HG03521 (cell line): ENCODE data around the gene LRPAP1.

Experiments
- ATAC-seq: cut with Tn5 transposase; IDR thresholded peaks from one replicate; pipeline ENCODE4 v1.9.1; 2021; ENCODE audit warnings: mild to moderate bottlenecking, moderate library complexity; ENCODE audit not compliant: unreplicated experiment

LRPAP1 gene

GRCh38 chr4:3475041-3475712 is 57.0 kb downstream of the LRPAP1 start:
- no peak for ATAC-seq

DNA sequence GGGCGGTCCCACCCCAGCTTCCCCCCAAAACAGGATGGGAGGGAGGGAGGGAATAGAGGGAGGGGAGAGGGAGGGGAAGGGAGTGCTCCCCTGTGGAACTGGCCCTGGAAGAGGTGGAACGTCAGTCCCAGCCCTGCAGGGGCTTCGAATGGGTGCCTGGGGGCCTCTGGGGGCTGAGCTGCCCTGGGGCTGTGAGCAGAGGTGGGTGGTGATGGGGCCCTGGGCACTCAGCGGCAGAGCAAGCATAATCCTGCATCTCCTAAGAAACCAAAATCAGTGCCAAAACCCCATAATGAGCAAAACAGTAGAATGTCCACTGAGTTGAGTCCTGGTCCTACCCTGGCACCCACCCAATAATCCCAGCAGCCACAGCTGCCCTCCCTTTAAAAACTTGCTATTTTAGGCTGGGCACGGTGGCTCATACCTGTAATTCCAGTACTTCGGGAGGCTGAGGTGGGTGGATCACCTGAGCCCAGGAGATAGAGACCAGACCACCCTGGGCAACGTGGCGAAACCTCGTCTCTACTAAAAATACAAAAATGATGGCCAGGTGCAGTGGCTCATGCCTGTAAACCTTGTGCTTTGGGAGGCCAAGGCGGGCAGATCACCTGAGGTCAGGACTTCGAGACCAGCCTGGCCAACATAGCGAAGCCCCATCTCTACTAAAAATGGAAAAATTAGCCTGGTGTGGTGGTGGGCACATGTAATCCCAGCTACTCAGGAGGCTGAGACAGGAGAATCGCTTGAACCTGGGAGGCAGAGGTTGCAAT is 58.0 kb downstream of the LRPAP1 start:
- no peak for ATAC-seq

GRCh38 chr4:3473181-3473950 is 58.9 kb downstream of the LRPAP1 start:
- no peak for ATAC-seq

- ATAC-seq = no peak
Observed at GRCh38 chr4:3472411-3473141, 59.6 kb downstream of the LRPAP1 start.

- no peak for ATAC-seq
Observed at GRCh38 chr4:3471886-3472285, 60.3 kb downstream of the LRPAP1 start.

DNA sequence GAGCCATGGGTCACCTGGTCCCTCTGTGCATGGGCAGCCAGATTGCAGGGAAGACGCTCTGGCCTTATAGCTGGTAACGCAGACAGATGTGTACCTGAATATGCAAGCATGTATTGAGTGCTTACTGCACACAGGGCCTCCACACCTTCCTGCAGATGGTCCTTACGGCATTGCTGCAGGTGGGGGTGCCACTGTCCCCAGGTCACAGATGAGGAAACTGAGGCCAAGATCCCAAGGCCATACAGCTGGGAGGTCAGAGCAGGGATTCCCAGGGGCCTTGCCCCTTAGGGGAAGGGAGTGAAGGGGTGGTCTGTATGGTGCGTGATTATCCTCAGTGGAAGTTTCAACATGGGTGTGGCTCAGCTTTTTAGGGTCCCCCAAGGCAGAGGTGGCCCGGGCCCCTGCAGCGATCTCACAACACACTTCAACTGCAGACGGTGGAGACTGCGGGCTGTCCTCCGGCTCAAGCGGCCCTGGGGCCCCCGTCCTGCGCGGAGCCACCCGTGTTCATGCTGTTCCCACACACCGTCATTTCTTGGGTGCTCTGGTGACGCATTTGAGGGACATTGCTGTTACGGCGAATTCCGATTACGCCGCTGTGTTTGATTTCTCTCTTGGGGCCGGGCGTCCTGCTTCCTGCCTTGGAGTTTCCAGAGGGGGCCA is 61.0 kb downstream of the LRPAP1 start:
- no peak for ATAC-seq

DNA sequence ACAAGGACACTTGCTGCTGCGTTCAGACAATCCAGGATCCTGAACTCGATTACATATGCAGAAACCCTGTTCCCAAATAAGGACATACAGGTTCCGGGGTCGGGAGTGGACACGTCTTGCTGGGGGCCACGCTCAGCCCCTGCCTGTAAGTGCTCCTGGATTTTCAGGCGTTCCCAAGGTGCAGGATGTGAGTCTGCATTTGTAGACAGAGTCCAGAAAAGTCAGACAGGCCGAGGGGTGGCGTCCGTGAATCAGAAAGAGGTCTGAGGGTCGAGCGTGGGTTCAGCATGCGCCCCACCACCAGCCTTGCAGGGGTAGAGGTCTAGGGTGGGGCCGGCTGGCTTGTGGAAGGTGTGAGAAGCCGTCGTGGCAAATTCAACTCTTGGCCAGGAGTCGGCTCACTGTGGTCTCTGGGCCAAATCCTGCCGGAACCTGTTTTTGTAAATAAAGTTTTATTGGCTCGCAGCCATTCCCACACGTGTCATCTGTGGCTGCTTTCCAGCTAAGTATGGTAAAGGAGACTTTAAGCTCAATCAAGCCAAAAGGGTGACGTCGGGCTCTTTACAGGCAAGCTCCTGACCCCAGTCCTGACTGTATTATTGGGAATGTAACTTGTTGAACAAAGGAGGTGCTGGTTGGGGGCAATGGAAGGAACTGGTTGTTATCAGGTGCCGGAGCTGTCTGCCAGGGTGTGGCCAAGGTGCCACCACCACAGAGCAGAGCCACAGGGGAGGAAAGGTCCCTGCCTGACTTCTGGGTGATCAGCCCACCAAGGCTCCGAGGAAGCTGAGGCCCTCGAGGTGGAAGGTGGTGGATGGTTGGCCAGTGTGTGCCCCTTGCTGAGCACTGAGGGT is 61.8 kb downstream of the LRPAP1 start:
- ATAC-seq = no peak

DNA sequence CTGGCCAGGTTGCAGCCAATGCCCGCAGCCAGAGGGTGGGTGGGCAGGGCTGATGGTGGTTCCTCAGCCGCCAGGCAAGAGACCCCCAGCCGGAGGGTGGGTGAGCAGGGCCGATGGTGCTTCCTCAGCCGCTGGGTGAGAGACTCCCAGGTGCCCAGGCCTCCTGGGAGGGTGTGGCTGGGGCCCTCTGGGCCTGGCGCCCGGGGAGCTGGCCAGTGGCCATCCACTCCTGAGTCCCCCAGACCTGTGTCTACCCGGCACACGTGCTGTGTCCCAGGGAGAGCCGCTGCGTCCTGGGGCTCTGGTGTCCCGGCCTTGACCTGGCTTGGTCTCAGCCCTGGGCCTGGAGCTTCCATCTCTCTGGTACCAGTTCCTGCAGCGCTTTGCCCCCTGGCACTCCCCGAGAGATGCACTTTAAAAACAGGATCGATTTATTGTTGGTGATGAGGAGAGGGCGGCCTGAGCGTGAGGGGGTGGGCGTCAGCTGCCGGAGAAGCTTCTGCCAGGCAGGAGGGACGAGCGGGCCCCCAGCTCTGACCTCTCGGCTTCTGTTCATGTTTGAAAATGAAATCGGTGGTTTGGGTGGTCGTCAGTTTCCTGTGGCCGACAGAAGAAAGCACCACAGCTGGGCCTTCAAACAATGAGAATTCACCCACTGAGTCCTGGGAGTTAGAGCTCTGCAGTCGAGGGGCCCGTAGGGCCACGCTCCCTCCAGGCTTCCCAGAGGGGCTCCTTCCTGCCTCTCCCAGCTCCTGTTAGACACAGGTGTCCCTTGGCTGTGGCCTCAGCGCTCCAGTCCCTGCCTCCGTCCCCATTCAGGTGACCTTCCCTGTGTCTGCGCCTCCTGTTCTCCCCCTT is 62.6 kb downstream of the LRPAP1 start:
- no peak for ATAC-seq

GRCh38 chr4:3468804-3469203 is 63.4 kb downstream of the LRPAP1 start:
- no peak for ATAC-seq

GRCh38 chr4:3468154-3468553 is 64.1 kb downstream of the LRPAP1 start:
- no peak for ATAC-seq

DNA sequence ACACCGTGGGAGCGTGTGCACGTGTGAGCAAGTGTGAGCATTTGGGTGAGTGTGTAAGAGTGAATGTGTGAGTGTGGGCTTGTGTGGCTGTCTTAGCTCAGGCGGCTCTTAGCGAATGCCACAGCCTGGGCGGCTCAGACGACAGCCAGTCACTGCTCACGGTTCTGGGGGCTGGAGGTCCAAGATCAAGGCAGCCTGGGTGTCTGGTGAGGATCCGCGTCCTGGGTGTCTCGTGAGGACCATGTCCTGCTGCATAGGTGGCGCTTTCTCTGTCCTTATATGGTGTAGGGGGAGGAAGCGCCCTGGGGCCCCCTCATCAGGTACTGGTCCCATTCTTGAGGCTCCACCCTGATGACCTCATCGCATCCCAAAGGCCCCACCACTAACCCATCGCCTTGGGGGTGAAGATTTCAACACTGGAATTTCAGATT is 64.6 kb downstream of the LRPAP1 start:
- ATAC-seq = no peak

DNA sequence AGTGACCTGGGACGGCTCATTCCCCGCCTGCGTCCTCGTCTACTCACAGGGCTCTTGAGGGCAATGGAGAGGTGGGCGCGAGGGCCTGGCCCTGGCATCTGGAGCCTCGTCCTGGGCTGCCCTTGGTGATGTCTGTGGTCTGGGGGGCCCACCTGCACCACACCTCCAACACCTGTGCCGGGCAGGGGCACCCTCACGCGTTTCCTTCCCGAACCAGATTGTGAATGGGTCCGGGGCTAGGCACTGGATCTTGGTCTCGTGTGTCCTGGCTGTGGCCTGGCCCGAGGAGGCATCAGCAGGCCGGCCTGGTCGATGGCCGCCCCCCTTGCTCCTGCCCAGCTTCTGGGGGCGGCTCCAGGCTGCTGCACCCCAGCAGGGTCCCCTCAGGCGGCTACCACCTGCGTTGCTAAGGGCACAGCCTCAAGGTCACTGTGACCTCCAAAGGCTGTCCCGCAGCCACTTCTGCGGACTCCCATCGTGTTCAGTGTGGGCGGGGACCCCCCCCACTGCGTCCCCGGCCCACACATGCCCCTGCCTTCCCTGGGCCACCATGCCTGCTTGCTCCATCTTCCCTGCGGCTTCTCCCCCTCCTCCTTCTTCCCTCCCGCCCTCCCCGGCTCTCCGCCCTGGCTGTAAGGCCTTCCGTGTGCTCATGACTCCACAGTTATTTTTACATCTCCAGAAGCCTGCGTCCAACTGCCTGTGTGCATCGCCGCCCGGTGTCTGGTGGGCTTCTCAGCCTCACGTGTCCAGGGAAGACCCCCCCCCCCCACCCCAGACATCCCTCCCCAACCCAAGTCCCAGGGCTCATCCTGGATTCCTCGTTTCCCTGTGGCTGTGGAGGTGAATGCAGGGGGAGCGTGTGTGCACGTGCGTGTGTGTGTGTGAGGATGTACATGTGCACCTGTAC is 65.3 kb downstream of the LRPAP1 start:
- no peak for ATAC-seq

DNA sequence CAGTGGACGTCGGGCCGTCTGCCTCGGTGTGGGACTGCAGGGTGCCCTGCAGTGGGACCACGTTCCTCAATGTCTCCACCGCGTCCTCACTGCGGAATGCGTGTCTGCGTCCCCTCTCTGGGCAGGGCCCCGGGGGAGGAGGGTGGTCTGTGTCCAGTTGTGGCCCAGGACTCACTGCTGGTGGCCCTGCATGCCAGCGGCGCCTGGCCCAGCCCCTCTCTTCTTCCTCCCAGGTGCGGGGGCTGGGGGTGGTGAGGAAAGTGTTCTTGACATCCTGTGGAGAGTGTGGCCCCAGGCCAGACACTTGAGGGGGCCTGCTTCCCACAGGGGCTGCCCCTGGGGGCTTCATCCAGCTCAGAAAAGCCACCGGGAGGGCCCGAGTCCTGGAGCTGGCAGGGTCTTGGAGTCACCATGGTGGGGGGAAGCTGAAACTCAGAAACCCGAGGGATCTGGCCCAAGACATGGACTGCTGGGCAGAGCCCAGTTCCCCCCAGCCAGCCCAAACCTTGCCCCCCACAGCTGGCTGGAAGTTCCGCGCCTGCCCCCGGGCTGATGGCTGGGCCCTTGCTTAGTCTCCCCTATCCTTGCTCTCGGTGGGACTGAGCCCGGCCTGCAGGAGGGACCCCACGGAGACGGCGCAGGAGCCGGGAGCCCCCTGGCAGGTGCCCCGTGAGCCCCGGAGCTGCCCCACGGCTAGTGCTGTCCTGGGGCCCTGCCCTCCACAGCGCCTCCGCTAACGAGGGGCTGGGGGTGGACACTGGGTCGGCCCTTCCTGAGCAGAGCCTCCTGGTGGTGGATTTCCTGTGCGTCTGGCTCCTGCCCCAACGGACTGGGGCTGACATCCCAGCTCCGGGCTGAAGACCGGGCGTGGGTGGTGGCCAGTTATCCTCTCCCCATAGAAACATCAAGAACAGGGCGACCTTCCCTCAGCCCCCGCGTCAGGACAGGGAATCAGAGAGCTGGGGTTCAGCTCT is 66.2 kb downstream of the LRPAP1 start:
- ATAC-seq = no peak

GRCh38 chr4:3464911-3465697 is 67.1 kb downstream of the LRPAP1 start:
- ATAC-seq = no peak

DNA sequence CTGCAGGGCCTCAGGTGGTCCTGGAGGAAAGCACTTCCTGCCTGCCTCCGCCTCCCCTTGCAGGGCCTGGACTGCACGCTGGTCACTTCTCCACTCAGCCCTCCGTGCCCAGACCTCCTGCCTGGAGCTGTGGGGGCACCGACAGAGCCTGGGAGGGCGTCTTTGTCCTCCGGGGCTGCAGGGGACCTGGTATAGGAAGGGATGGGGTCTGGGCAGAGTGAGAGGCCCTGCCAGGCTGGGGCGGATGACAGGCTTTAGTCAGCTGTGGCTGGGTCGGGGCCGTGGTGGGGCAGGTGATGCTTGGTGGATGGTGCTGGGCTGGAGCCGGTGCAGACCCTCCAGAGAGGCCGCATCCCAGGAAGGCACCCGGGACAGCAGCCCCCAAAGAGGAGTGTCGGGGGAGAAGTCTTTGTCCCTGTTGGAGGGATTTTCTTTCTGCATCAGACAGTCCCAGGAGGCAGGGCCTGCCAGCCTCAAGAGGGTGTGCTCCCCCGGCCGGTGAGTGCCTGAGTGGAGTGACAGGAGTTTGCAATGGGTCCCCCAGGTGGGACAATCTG is 67.8 kb downstream of the LRPAP1 start:
- ATAC-seq = no peak
